ENCODE data around the gene CD8B. TPM values are rescaled to one million over a fixed set of nuclear protein-coding genes. Genes with fewer than 3 reads are reported as not detected.

CD8B gene
- total and polyA plus RNA-seq, 5 experiments from 2014 or later: 456 to 2,487 (median 2,040) TPM

GRCh38 chr2:86768189-86768949 is 93.3 kb downstream of the CD8B start:
- Mint-ChIP-seq H3K27ac (peak overlapping the region in 3 of 10 donors; percentile 44 to 62 (median 47)), H3K4me1 (peaks cover 11 to 43% (median 21%) of the 10 kb centered on the region in 4 donors), H3K27me3 (no peaks in the 10 kb centered on the region), H3K9me3 (no peaks in the 10 kb centered on the region), H3K4me3 (no peak overlapping the region), H3K36me3 (peaks cover 0 to 77% (median 28%) of the 10 kb centered on the region in 3 donors)
- ATAC-seq: no peak
- no peak for DNase-seq
- POLR2A ChIA-PET: interaction anchor here (0.7 to 3.0 kb wide), 7 partner anchors 13 to 250 kb away, joined by 3 to 18 read pairs (median 3); partner anchors contain the start of gene CD8A

Other genes with a start within 250 kb of the CD8B start
- gene RNF103, start 238.0 kb downstream of the CD8B start, total RNA-seq: 10 to 100 TPM; 46.8 to 47.9 TPM
- gene RNF103, start 238.0 kb downstream of the CD8B start, polyA plus RNA-seq: 1 to 10 TPM in 2 of 3 donors, under 1 TPM in 1; 0.77 to 4.4 (median 2.4) TPM
- 10 to 100 TPM; 40.7 to 46.6 TPM for gene RMND5A, start 141.6 kb downstream of the CD8B start, total RNA-seq
- 10 to 100 TPM; 16.4 to 22.2 (median 21.6) TPM for gene RMND5A, start 141.6 kb downstream of the CD8B start, polyA plus RNA-seq
- 100 to 1,000 TPM; 272 to 273 TPM for gene CD8A, start 71.0 kb downstream of the CD8B start, total RNA-seq
- 1,000 to 10,000 TPM in 1 of 3 donors, 100 to 1,000 TPM in 2; 885 to 1,018 (median 934) TPM for gene CD8A, start 71.0 kb downstream of the CD8B start, polyA plus RNA-seq
- 10 to 100 TPM in 1 of 2 experiments, 1 to 10 TPM in 1; 5.2 to 10.4 TPM for gene RGPD1, start 80.2 kb upstream of the CD8B start, total RNA-seq
- gene RGPD1, start 80.2 kb upstream of the CD8B start, polyA plus RNA-seq: under 1 TPM; 0.14 to 0.45 (median 0.22) TPM
- 10 to 100 TPM; 21.0 to 23.6 TPM for gene PLGLB1, start 160.0 kb upstream of the CD8B start, total RNA-seq
- gene PLGLB1, start 160.0 kb upstream of the CD8B start, polyA plus RNA-seq: 1 to 10 TPM in 1 of 3 donors, under 1 TPM in 2; 0.37 to 2.6 (median 0.49) TPM

All from naive thymus-derived CD8-positive, alpha-beta T cell (primary cell).